DOHH2 (cell line): Measurements from ENCODE around the gene AMIGO3.

Experiments used
- H3F3A ChIP-seq: fragments of 200-600 bp; sonication (generic), shearing (Covaris generic); 2 replicates; pipeline ENCODE4 v1.6.0; 2016; ENCODE audit warnings: antibody characterized with exemption, mild to moderate bottlenecking; ENCODE audit not compliant: control insufficient read depth, insufficient read depth
- H3K27ac ChIP-seq: fragments of 200-600 bp; sonication (generic); 2 replicates; pipeline ENCODE4 v1.5.1; 2014; ENCODE audit warnings: low read depth, mild to moderate bottlenecking, low read length, moderate library complexity
- H3K27me3 ChIP-seq: fragments of 200-600 bp; sonication (generic); 2 replicates; pipeline ENCODE4 v1.6.1; 2014; ENCODE audit warnings: mild to moderate bottlenecking, low read length, mixed read lengths; ENCODE audit not compliant: control insufficient read depth
- H3K36me3 ChIP-seq: fragments of 200-600 bp; sonication (generic); 2 replicates; pipeline ENCODE4 v1.6.1; 2014; ENCODE audit warnings: mild to moderate bottlenecking, low read length, moderate library complexity, mixed read lengths; ENCODE audit not compliant: control insufficient read depth
- H3K4me1 ChIP-seq: fragments of 200-600 bp; sonication (generic); 2 replicates; pipeline ENCODE4 v1.6.1; 2014; ENCODE audit warnings: mild to moderate bottlenecking, low read length, mixed read lengths; ENCODE audit not compliant: control insufficient read depth
- H3K4me2 ChIP-seq: fragments of 200-600 bp; sonication (generic); 2 replicates; pipeline ENCODE4 v1.6.0; 2014; ENCODE audit warnings: mild to moderate bottlenecking, low read length, moderate library complexity
- H3K4me3 ChIP-seq: fragments of 200-600 bp; sonication (generic); 2 replicates; pipeline ENCODE4 v1.5.1; 2014; ENCODE audit warnings: mild to moderate bottlenecking, low read length, mixed read lengths
- H3K79me2 ChIP-seq: fragments of 200-600 bp; sonication (generic); 2 replicates; pipeline ENCODE4 v1.6.1; 2014; ENCODE audit warnings: mild to moderate bottlenecking, low read length, mixed read lengths; ENCODE audit not compliant: control insufficient read depth
- H3K9me2 ChIP-seq: fragments of 200-600 bp; sonication (generic); replicated peaks from 2 replicates; pipeline ENCODE4 v1.6.1; 2014; ENCODE audit warnings: mild to moderate bottlenecking, low read length, mixed read lengths; ENCODE audit not compliant: control insufficient read depth
- H3K9me3 ChIP-seq: fragments of 200-600 bp; sonication (generic); 2 replicates; pipeline ENCODE4 v1.6.1; 2014; ENCODE audit warnings: antibody characterized with exemption, low read length, mixed read lengths; ENCODE audit not compliant: control insufficient read depth, insufficient read depth
- H4K20me1 ChIP-seq: fragments of 200-600 bp; sonication (generic); 2 replicates; pipeline ENCODE4 v1.6.0; 2014; ENCODE audit warnings: low read depth, mild to moderate bottlenecking, antibody characterized with exemption, low read length, moderate library complexity; ENCODE audit not compliant: control insufficient read depth, insufficient read depth
- CTCF ChIP-seq: fragments of 200-600 bp; sonication (generic); IDR thresholded peaks from one replicate; pipeline ENCODE4 v1.5.1; 2014; ENCODE audit warnings: antibody characterized with exemption, mild to moderate bottlenecking, low read depth, low read length; ENCODE audit not compliant: poor library complexity, severe bottlenecking
- EZH2phosphoT487 ChIP-seq: fragments of 200-600 bp; sonication (generic); IDR thresholded peaks from 2 replicates; pipeline ENCODE4 v1.6.1; 2017; ENCODE audit warnings: borderline replicate concordance, mild to moderate bottlenecking, antibody characterized with exemption, low read length, moderate library complexity, mixed read lengths

AMIGO3 gene

GRCh38 chr3:49718858-49719213, 648 bp downstream of the AMIGO3 start:
- Histone ChIP-seq H3K9me2 (no peaks in the 10 kb centered on the region), H3K4me3 (peak overlapping the region; percentile 76), H4K20me1 (no peaks in the 10 kb centered on the region), H3K79me2 (peaks cover 18% of the 10 kb centered on the region), H3K9me3 (no peaks in the 10 kb centered on the region), H3K27ac (0 out of 2 replicates have a peak overlapping the region, but pooled peaks have one; percentile 27), H3K36me3 (peaks cover 44% of the 10 kb centered on the region), H3K27me3 (no peaks in the 10 kb centered on the region), H3F3A (no peaks in the 10 kb centered on the region), H3K4me2 (peak overlapping the region; percentile 85), H3K4me1 (peaks cover 23% of the 10 kb centered on the region)
- TF ChIP-seq EZH2phosphoT487 (no peak), CTCF (no peak)

DNA sequence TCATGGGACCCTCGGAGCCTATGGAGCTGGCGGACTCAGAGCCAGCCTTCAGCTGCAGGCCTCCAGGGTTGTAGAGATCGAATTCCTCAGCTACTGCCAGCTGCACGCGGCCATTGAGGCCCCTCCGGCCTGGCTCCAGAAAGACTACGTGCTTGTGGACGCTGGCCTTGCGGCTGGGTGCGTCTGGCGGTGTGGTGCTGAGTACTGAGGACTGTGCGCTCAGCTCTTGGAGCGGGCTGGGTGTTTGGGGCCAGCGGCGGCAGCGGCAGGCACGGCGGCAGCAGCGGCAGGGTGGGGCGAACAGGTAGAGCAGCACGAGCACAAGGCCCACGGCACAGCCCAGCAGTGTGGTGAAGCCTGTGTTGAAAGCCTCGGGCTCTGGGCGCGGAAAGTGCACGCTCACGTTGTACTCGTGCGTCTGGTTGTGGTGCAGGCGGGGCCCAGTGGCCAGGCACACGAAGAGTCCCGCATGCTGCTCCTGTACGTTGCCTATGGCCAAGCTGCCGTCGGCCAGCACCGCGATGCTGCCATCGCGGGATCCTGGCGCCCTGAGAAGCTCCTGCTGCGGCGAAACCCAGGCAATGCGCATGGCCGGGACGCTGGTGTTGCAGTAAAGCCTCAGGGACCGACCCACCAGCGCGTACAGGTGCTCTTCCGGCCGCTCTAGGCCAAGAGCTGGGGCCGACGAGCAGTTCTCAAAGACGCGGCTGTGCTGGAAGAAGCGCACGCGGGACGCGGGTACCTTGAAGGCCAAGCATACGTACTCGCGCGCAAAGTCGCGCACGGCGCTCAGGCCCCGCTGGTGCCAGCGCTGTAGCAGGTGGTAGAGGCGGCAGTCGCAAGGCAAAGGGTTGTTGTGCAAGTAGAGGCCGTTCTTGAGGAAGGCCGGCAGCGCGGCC, 1.3 kb downstream of the AMIGO3 start:
- H3K4me3 ChIP-seq = peak overlapping the region; percentile 76; the same call in 1 of the 2 replicates

DNA sequence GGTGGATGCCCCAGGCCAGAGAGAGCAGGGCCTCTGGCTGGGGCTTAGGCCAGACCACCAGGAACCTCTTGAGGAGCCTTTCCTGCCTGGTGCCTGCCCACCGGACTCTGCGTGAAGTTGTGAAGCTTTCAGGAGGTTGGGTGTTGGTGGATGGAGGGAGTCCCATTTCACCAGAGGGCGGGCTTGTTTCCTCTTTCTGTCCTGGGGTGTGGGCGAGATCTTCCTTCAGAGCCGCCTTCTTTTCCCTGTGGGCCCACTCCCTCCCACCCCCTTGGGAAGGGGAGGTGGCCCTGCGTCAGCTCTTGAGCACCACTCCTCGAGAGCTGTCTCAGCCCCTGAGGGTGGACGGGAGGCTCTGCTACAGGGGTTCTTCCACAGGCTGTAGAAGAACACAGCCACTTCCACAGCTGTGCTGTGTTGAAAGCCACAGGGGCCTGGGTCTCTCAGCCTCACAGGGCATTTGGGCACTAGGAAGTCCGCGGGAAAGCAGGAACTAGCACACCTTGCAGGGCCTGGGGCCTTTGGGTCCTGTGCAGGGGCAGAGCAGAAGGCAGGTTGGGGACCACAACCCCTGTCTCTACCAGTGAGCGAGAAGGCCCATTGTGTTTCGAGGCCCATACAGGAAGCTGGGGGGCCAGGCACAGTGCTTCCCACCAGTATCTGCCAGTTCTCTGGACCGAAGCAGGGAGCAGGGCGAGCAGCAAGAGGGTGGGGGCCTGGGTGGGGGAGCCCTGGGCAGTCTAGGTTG, 2.1 kb downstream of the AMIGO3 start:
- peaks cover 4% of the 10 kb centered on the region for H3K79me2 ChIP-seq
- H3K4me2 ChIP-seq = no peak overlapping the region
- H3K9me2 ChIP-seq = no peaks in the 10 kb centered on the region
- no peak overlapping the region for H3K4me3 ChIP-seq
- peaks cover 15% of the 10 kb centered on the region for H3K4me1 ChIP-seq
- H3K27ac ChIP-seq = no peak overlapping the region
- no peaks in the 10 kb centered on the region for H3F3A ChIP-seq
- H4K20me1 ChIP-seq = no peaks in the 10 kb centered on the region
- TF ChIP-seq EZH2phosphoT487 (no peak), CTCF (no peak)
- no peaks in the 10 kb centered on the region for H3K9me3 ChIP-seq
- no peaks in the 10 kb centered on the region for H3K27me3 ChIP-seq
- peaks cover 32% of the 10 kb centered on the region for H3K36me3 ChIP-seq

More for the DNA sequence above, 1.3 kb downstream of the AMIGO3 start:
- no peak for TF ChIP-seq CTCF
- no peak for TF ChIP-seq EZH2phosphoT487
- Histone ChIP-seq H3K9me3 (no peaks in the 10 kb centered on the region), H3K27ac (no peak overlapping the region), H3K4me2 (peak overlapping the region; percentile 85), H3K27me3 (no peaks in the 10 kb centered on the region), H3K4me1 (peaks cover 23% of the 10 kb centered on the region), H3K9me2 (no peaks in the 10 kb centered on the region), H4K20me1 (no peaks in the 10 kb centered on the region), H3K79me2 (peaks cover 13% of the 10 kb centered on the region), H3K36me3 (peaks cover 38% of the 10 kb centered on the region), H3F3A (no peaks in the 10 kb centered on the region)
